ENCODE measurements around the gene FREM1.
"Not testable (repeated sequence)": the region's sequence is repeated elsewhere in the genome, so short reads cannot be mapped to it uniquely, and the experiment has no call there.

The FREM1 gene

DNA sequence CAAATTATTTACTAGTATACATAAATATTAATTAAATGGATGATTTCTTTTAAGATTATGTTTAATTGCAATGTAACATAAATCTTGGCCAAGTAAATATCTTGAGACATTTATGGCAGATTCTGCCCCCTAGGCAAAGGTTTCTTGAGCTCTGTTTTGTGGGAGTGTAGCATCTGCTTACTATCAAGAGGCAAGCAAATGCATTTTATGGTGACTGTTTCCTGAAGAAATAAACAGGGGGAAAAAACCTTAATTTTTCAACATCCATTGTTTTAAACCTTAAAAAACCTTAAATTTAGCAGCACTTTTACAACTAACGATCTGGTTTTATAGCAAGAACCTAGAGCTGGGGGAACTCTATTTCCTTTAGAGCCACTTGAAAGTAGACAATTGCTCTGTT, 25.7 kb upstream of the FREM1 start:
- no peak overlapping the region for H3K4me3 ChIP-seq (ENCODE audit: insufficient read depth, low read depth, low read length)
- peaks cover 12% of the 10 kb centered on the region for H3K4me1 ChIP-seq (ENCODE audit: control insufficient read depth, insufficient read depth, low read length)
- H3K27me3 ChIP-seq (ENCODE audit: control insufficient read depth, insufficient read depth, low read length, poor library complexity, severe bottlenecking), result no peaks in the 10 kb centered on the region
- H3K9me3 ChIP-seq (ENCODE audit: control insufficient read depth, low read length), result no peaks in the 10 kb centered on the region
- peak overlapping the region; percentile 79 for H3K27ac ChIP-seq (ENCODE audit: insufficient read depth, low read depth, low read length, poor library complexity, severe bottlenecking)
- H3K36me3 ChIP-seq (ENCODE audit: control insufficient read depth, insufficient read depth, low read length), result no peaks in the 10 kb centered on the region
- WGBS, 2 experiments, result 89 to 92% methylated on average over 1 of the region's 1 CpG

DNA sequence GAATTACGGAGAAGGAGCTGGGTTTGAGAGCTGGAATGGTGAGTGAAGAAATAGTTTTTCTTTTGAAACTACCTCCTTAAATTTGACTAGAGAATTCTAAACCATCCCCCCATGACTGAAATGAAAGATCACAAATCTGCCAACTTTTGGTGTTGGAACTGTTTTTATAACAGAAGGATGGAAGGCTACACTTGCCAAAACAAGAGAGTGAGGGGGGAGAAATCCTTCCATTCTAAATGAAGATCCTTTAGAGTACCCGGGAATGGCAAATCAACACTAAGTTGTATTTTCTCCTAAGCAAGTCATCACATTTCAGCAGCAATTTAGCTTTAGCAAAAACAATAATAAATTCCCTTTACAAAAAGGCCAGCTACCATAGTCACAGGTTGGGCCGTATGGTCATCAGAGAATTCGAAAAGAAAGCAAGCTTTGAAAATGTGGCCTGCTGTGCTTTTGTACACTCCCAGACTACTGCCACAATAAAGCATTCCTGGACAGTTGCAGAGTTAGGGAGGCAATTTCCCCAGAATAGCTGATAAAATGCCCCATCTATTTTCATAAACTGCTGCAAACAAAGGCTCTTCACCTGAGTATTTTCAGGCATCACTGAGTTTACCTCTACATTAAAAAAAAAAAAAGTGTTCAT, 25.0 kb upstream of the FREM1 start:
- Histone ChIP-seq H3K36me3 (ENCODE audit: control insufficient read depth, insufficient read depth, low read length) (no peaks in the 10 kb centered on the region), H3K4me3 (ENCODE audit: insufficient read depth, low read depth, low read length) (no peak overlapping the region), H3K9me3 (ENCODE audit: control insufficient read depth, low read length) (no peaks in the 10 kb centered on the region), H3K27ac (ENCODE audit: insufficient read depth, low read depth, low read length, poor library complexity, severe bottlenecking) (no peak overlapping the region), H3K27me3 (ENCODE audit: control insufficient read depth, insufficient read depth, low read length, poor library complexity, severe bottlenecking) (no peaks in the 10 kb centered on the region), H3K4me1 (ENCODE audit: control insufficient read depth, insufficient read depth, low read length) (peaks cover 12% of the 10 kb centered on the region)
- 28 to 35% methylated on average over 3 of the region's 4 CpGs for WGBS, 2 experiments

DNA sequence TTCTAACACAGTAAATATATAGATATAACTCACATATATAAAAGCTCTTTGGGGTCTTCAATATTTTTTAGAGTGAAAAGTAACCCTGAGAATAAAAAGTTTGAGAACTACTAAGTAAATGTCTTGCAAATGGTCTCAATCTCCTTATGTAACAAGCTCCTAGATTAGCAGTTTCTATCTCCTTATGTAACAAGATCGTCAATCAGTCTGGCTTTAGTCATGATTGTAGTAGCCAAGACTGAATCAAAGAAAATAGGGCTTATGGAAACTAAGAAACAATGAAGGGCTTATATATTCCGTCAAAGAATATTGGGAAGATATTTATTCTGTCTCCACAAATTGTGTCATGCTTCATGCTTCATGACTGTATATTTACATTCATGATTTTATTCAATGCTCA, 22.4 kb upstream of the FREM1 start:
- H3K4me1 ChIP-seq (ENCODE audit: control insufficient read depth, insufficient read depth, low read length), result peaks cover 12% of the 10 kb centered on the region
- no peaks in the 10 kb centered on the region for H3K9me3 ChIP-seq (ENCODE audit: control insufficient read depth, low read length)
- WGBS, 2 experiments, result 92 to 96% methylated on average over 2 of the region's 2 CpGs
- H3K4me3 ChIP-seq (ENCODE audit: insufficient read depth, low read depth, low read length), result no peak overlapping the region
- H3K27me3 ChIP-seq (ENCODE audit: control insufficient read depth, insufficient read depth, low read length, poor library complexity, severe bottlenecking), result no peaks in the 10 kb centered on the region
- H3K36me3 ChIP-seq (ENCODE audit: control insufficient read depth, insufficient read depth, low read length), result no peaks in the 10 kb centered on the region
- H3K27ac ChIP-seq (ENCODE audit: insufficient read depth, low read depth, low read length, poor library complexity, severe bottlenecking), result no peak overlapping the region

DNA sequence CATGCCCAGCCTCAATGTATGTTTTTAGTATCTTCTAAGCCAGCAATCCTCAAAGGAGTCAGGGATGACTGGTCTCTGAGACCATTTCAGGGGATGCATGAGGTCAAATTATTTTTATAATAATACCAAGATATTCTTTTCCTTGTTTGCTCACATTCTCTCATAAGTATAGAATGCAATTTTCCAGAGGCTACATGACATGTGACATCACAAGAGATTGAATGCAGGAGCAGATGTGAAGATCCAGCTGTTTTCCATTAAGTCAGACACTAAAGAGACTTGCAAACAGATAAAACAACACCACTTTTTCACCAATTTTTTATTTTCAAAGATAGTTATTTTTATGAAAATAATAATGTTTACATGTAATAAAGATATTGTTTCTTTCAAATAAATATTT, 22.0 kb upstream of the FREM1 start:
- Histone ChIP-seq H3K9me3 (ENCODE audit: control insufficient read depth, low read length) (no peaks in the 10 kb centered on the region), H3K27me3 (ENCODE audit: control insufficient read depth, insufficient read depth, low read length, poor library complexity, severe bottlenecking) (no peaks in the 10 kb centered on the region), H3K36me3 (ENCODE audit: control insufficient read depth, insufficient read depth, low read length) (no peaks in the 10 kb centered on the region), H3K4me1 (ENCODE audit: control insufficient read depth, insufficient read depth, low read length) (peaks cover 12% of the 10 kb centered on the region), H3K4me3 (ENCODE audit: insufficient read depth, low read depth, low read length) (no peak overlapping the region), H3K27ac (ENCODE audit: insufficient read depth, low read depth, low read length, poor library complexity, severe bottlenecking) (no peak overlapping the region)

DNA sequence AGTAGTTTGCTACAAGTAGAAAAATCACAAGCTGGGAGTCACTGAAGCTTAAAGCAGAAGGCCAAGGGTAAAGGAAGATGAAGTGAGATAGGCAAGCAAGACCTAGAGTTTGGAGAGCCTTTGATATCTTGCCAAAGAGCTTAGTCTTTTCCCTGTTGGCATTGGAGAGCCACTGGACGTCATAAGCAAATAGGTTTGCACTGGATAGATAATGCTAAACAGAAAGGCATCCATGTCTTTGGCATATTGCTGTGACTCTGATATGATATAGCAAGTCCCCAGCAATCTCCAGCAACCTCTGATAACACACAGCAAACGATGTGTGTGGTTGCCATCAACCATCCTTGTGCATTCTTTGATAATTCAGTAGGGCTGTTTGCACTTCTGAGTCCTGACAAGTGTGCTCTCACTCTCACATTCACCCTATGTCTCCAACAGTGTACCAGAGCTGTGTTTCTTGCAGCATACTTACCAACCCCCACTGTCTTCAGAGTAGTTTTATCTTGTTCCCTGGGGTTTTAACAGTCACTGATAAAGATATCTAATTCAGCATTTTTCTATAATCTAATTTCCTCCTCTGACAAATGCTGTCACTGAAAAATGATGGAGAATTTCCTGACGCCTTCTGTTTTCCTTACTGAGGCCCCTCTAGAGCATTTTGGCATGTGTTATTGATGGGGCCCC, 16.9 kb upstream of the FREM1 start:
- WGBS, 2 experiments, result 84 to 96% methylated on average over 3 of the region's 3 CpGs

DNA sequence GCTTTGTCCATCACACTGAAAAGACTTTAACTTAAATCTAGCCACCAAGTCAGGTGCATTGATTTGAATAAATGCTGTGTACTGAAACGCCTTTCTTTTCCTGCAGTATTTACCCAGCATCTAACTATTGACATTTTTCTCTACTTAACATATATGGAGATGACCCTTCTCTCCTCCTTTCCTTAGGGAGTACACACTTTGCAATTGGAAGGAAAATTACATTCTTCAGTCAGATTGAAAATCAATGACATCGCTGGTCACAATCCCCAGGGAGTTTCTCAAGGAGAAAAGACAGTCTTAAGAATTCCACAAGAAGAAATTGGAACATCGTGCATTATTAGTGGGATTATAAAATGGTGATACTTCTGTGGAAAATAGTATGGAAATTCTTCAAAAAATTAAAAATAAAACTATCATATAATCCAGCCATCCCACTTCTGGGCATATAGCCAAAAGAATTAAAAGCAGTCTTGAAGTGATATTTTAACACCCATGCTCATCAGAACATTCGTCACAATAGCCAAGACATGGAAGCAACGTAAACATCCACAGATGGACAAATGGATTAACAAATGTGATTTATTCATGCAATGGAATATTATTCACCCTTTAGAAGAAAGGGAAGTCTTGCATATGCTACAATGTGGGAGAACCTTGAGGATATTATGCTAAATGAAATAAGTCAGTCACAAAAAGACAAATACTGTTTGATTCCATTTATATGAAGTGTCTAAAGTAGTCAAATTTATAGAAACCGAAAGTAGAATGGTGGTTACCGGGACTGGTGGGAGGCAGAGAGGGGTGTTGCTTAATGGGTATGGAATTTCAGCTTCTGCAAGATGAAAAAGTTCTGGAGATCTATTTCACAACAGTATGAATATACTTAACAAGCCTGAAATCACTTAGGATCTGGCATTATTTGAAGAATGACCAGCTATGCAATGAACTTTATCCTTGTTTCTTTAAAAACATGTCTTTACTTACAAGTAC, 14.3 kb upstream of the FREM1 start:
- Histone ChIP-seq H3K27ac (ENCODE audit: insufficient read depth, low read depth, low read length, poor library complexity, severe bottlenecking) (no peak overlapping the region), H3K4me1 (ENCODE audit: control insufficient read depth, insufficient read depth, low read length) (no peaks in the 10 kb centered on the region), H3K9me3 (ENCODE audit: control insufficient read depth, low read length) (no peaks in the 10 kb centered on the region), H3K36me3 (ENCODE audit: control insufficient read depth, insufficient read depth, low read length) (no peaks in the 10 kb centered on the region), H3K27me3 (ENCODE audit: control insufficient read depth, insufficient read depth, low read length, poor library complexity, severe bottlenecking) (no peaks in the 10 kb centered on the region), H3K4me3 (ENCODE audit: insufficient read depth, low read depth, low read length) (no peak overlapping the region)
- WGBS, 2 experiments, result 91 to 97% methylated on average over 5 to 7 of the region's 7 CpGs

More for the DNA sequence above, 16.9 kb upstream of the FREM1 start:
- Histone ChIP-seq H3K27me3 (ENCODE audit: control insufficient read depth, insufficient read depth, low read length, poor library complexity, severe bottlenecking) (no peaks in the 10 kb centered on the region), H3K4me3 (ENCODE audit: insufficient read depth, low read depth, low read length) (no peak overlapping the region), H3K9me3 (ENCODE audit: control insufficient read depth, low read length) (no peaks in the 10 kb centered on the region), H3K27ac (ENCODE audit: insufficient read depth, low read depth, low read length, poor library complexity, severe bottlenecking) (no peak overlapping the region), H3K36me3 (ENCODE audit: control insufficient read depth, insufficient read depth, low read length) (no peaks in the 10 kb centered on the region), H3K4me1 (ENCODE audit: control insufficient read depth, insufficient read depth, low read length) (no peaks in the 10 kb centered on the region)

DNA sequence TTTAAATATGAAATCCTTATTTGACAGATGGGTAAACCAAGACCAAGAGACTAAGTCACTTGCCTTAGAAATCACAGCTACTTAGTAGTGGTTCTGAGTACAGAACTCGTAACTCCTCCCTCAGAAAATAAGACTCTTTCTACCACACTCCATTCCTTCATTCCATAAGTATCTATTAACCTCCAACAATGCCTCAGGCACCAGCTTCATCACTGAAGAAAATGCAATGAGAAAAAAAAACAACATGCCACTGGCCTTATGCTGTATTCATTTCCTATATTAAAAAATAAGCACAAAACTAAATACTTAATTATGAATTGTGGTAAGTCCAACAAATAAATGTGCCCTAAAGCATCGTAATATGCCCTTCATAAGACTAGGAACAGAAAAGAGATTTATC, 13.5 kb upstream of the FREM1 start:
- WGBS, 2 experiments, result 97 to 100% methylated on average over 1 to 2 of the region's 2 CpGs
- no peaks in the 10 kb centered on the region for H3K9me3 ChIP-seq (ENCODE audit: control insufficient read depth, low read length)

GRCh38 chr9:14920805-14921204, 10.6 kb upstream of the FREM1 start:
- not testable (repeated sequence) for H3K4me3 ChIP-seq (ENCODE audit: insufficient read depth, low read depth, low read length); H3K4me1 ChIP-seq (ENCODE audit: control insufficient read depth, insufficient read depth, low read length); H3K27ac ChIP-seq (ENCODE audit: insufficient read depth, low read depth, low read length, poor library complexity, severe bottlenecking); H3K36me3 ChIP-seq (ENCODE audit: control insufficient read depth, insufficient read depth, low read length); H3K27me3 ChIP-seq (ENCODE audit: control insufficient read depth, insufficient read depth, low read length, poor library complexity, severe bottlenecking); H3K9me3 ChIP-seq (ENCODE audit: control insufficient read depth, low read length)
- WGBS, 2 experiments, result 90 to 95% methylated on average over 3 of the region's 3 CpGs

More for the DNA sequence above, 13.5 kb upstream of the FREM1 start:
- Histone ChIP-seq H3K27me3 (ENCODE audit: control insufficient read depth, insufficient read depth, low read length, poor library complexity, severe bottlenecking) (no peaks in the 10 kb centered on the region), H3K4me1 (ENCODE audit: control insufficient read depth, insufficient read depth, low read length) (no peaks in the 10 kb centered on the region), H3K36me3 (ENCODE audit: control insufficient read depth, insufficient read depth, low read length) (no peaks in the 10 kb centered on the region), H3K4me3 (ENCODE audit: insufficient read depth, low read depth, low read length) (no peak overlapping the region), H3K27ac (ENCODE audit: insufficient read depth, low read depth, low read length, poor library complexity, severe bottlenecking) (no peak overlapping the region)

GRCh38 chr9:14913366-14913765, 3.1 kb upstream of the FREM1 start:
- Histone ChIP-seq H3K36me3 (ENCODE audit: control insufficient read depth, insufficient read depth, low read length) (no peaks in the 10 kb centered on the region), H3K27me3 (ENCODE audit: control insufficient read depth, insufficient read depth, low read length, poor library complexity, severe bottlenecking) (no peaks in the 10 kb centered on the region), H3K27ac (ENCODE audit: insufficient read depth, low read depth, low read length, poor library complexity, severe bottlenecking) (no peak overlapping the region), H3K9me3 (ENCODE audit: control insufficient read depth, low read length) (no peaks in the 10 kb centered on the region), H3K4me3 (ENCODE audit: insufficient read depth, low read depth, low read length) (no peak overlapping the region), H3K4me1 (ENCODE audit: control insufficient read depth, insufficient read depth, low read length) (peaks cover 24% of the 10 kb centered on the region)
- 100% methylated on average over 1 of the region's 1 CpG; no CpG with 5 or more reads in 1 of the 2 experiments for WGBS, 2 experiments

GRCh38 chr9:14912859-14913258, 2.6 kb upstream of the FREM1 start:
- Histone ChIP-seq H3K27me3 (ENCODE audit: control insufficient read depth, insufficient read depth, low read length, poor library complexity, severe bottlenecking) (no peaks in the 10 kb centered on the region), H3K4me1 (ENCODE audit: control insufficient read depth, insufficient read depth, low read length) (peaks cover 28% of the 10 kb centered on the region), H3K36me3 (ENCODE audit: control insufficient read depth, insufficient read depth, low read length) (no peaks in the 10 kb centered on the region), H3K9me3 (ENCODE audit: control insufficient read depth, low read length) (no peaks in the 10 kb centered on the region), H3K27ac (ENCODE audit: insufficient read depth, low read depth, low read length, poor library complexity, severe bottlenecking) (no peak overlapping the region), H3K4me3 (ENCODE audit: insufficient read depth, low read depth, low read length) (no peak overlapping the region)
- WGBS, 2 experiments, result 95 to 96% methylated on average over 5 to 6 of the region's 6 CpGs

Data from ectodermal cell (in vitro differentiated cells).